HEK293T (cell line): Measurements from ENCODE around the gene NOA1.
A peak's percentile ranks its signal among the peaks of the same experiment; 100 is the strongest.

ENCODE experiments used
- ARNT ChIP-seq: fragments of 450-650 bp; IDR thresholded peaks from 2 replicates; pipeline ENCODE4 v1.6.1; 2017; ENCODE audit warnings: mild to moderate bottlenecking
- BHLHE40 ChIP-seq: fragments of 450-650 bp; IDR thresholded peaks from 2 replicates; pipeline ENCODE4 v1.6.1; 2016; ENCODE audit warnings: mild to moderate bottlenecking, moderate library complexity, borderline replicate concordance
- ELF4 ChIP-seq: fragments of 450-650 bp; IDR thresholded peaks from 2 replicates; pipeline ENCODE4 v1.6.1; 2017; ENCODE audit warnings: antibody characterized with exemption
- FOXA1 ChIP-seq: fragments of 450-650 bp; IDR thresholded peaks from 2 replicates; pipeline ENCODE4 v1.6.1; 2016; ENCODE audit warnings: mild to moderate bottlenecking
- FOXK2 ChIP-seq: fragments of 450-650 bp; IDR thresholded peaks from 2 replicates; pipeline ENCODE4 v1.6.1; 2016; ENCODE audit warnings: mild to moderate bottlenecking
- FOXM1 ChIP-seq: fragments of 450-650 bp; IDR thresholded peaks from 2 replicates; pipeline ENCODE4 v1.6.1; 2017; ENCODE audit warnings: mild to moderate bottlenecking, borderline replicate concordance
- NFRKB ChIP-seq: fragments of 450-650 bp; IDR thresholded peaks from 2 replicates; pipeline ENCODE4 v1.6.1; 2016; ENCODE audit warnings: mild to moderate bottlenecking, moderate library complexity
- PKNOX1 ChIP-seq: fragments of 450-650 bp; IDR thresholded peaks from 2 replicates; pipeline ENCODE4 v1.6.1; 2016
- SP1 ChIP-seq: fragments of 450-650 bp; IDR thresholded peaks from 2 replicates; pipeline ENCODE4 v1.6.1; 2017
- SUZ12 ChIP-seq: fragments of 450-650 bp; IDR thresholded peaks from 2 replicates; pipeline ENCODE4 v1.6.1; 2016; ENCODE audit warnings: mild to moderate bottlenecking
- TARDBP ChIP-seq: fragments of 450-650 bp; IDR thresholded peaks from 2 replicates; pipeline ENCODE4 v1.6.1; 2016

GRCh38 chr4:56981795-56982201 is 4.4 kb upstream of the NOA1 start:
- TF ChIP-seq SUZ12 (no peak), SP1 (no peak), PKNOX1 (0 out of 2 replicates have a peak, but pooled peaks have one; percentile 38), FOXK2 (no peak), NFRKB (no peak), ELF4 (no peak), ARNT (no peak), BHLHE40 (no peak), FOXM1 (no peak), TARDBP (no peak), FOXA1 (no peak)
